GM18909 (cell line): ENCODE data around the gene ALLC.

Source experiments
- ATAC-seq: cut with Tn5 transposase; IDR thresholded peaks from one replicate; pipeline ENCODE4 v1.9.1; 2021; ENCODE audit warnings: mild to moderate bottlenecking; ENCODE audit not compliant: unreplicated experiment, poor library complexity

Gene ALLC

GRCh38 chr2:3672861-3673678 is 15.1 kb downstream of the ALLC start:
- ATAC-seq, result no peak

DNA sequence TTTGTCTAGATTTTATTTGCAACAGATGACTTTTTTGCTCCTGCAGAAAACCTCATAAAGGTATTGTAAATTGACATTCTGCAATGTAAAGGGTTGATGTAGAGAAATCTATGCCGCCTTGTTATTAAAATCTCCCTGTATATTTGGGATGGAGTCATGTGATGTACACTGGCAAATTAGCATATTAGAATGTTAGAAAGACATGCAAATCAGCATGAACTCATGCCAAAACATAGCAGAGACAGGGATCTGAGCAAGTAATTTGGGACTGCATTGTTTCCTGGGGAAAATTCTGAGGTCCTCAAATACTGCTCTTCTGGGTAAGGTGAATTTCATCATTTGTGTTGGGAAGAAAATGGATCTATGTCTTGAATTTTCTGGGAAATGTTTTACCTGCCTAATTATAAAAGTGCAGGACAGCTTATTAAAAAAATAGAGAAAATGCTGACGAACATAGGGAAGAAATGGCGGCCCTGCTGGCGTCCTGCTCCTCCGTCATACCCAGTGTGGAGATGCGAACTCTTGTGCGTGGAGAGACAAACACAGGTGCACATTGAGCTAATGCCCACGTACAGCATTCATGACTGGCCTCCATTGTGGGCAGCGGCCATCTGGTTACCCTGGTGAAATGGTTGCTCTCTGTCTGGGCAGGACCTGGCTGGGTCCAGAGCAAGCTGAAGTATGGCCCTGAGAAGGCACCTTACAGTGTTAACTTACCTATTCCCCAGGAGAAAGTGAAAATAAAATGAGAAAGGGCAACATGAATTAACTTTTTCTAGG is 16.3 kb downstream of the ALLC start:
- no peak for ATAC-seq

GRCh38 chr2:3675687-3676086 is 17.7 kb downstream of the ALLC start:
- ATAC-seq, result no peak

DNA sequence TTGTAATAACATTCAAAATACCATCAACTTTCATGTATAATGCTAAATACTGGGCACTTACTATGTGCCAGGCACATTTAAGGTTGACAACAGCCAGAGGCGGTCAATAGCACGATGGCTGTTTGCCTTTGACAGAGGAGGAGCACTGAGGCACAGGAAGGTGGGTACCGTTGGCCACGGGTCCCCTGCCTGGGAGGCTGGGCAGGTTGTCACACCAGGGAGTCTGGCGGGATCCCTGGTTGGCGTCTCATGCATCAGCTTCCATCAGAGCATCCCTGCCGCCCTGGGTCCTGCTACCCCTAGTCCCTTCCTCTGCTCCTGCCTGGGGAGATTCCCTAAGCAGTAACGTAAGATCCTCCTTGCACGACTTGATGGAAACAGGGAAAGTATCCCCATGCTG is 19.4 kb downstream of the ALLC start:
- ATAC-seq, result no peak

- no peak for ATAC-seq
Measured at GRCh38 chr2:3678212-3678611, 20.2 kb downstream of the ALLC start.

DNA sequence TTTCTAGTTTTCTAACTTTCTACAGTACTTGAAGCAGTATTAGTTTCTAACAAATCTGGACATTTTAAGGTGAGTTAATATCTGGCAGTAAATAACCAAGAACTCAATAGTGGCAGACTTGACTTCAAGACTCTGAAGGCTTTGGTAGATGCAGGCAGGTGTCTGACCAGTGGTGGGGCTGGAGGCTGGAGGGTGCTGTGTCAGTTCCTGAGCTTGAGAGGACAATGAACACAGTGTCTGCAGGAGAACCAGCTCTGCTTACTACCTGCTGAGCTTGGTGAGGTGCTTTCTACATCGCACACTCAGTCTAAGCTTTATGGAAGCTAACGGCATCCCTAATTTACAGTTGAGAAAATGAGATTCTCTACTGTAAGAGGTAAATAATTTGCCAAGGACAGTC is 21.2 kb downstream of the ALLC start:
- ATAC-seq, result no peak

DNA sequence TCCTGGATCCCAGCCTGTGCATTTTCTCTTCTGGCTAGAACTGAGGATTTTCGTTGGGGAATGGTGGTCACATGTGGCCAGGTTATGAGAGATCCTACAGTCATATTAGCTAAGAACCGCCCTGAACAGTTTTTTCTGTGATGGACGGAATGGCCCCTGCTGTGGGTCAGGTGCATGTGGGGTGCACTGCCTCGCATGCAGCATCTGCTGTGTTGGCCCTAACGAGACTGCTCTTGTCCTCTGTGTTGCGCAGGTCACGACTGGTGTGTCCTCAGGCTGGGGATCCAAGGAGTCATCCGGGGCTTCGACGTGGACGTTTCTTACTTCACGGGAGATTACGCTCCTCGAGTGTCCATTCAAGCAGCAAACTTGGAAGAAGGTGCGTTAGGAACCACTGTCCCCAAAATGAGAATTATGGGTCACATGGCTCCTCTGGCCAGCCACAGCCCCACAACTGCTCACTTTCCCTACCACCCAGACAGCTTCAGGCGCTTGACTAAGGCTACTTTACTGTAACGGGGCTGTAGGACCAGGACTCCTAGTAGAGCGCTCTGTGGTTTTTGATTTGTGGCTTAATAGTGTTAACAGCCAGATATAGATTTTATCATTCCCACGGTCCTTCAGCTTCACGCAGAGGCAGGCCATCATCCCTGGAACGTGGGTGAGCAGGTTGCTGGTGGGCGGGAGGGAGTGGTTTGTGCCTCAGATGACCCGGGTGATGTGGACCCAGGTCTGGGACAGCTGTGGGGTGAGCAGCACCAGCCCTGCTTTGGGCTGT is 21.8 kb downstream of the ALLC start:
- no peak for ATAC-seq

GRCh38 chr2:3680548-3681345 is 22.7 kb downstream of the ALLC start:
- no peak for ATAC-seq

DNA sequence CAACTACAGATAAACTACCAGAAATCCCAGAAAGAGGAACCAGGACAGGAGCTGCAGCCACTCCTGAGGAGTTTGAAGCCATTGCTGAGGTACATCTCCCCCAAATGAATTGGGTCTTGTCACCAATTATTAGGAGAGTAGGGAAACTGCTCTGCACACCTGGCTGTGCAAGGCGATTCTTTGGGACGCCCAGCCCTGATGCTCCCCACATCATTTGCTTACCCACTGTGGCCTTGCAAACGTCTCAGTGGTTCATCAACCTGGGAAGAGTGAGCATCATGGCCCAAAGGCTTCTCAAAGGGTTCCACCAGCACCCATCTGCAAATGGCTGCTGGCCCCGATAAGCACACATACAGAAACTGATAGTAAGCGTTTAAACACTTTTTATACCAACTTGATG is 23.6 kb downstream of the ALLC start:
- no peak for ATAC-seq

- ATAC-seq, result no peak
Measured at GRCh38 chr2:3682811-3683210, 24.8 kb downstream of the ALLC start.

GRCh38 chr2:3683748-3684454 is 25.9 kb downstream of the ALLC start:
- ATAC-seq, result no peak

DNA sequence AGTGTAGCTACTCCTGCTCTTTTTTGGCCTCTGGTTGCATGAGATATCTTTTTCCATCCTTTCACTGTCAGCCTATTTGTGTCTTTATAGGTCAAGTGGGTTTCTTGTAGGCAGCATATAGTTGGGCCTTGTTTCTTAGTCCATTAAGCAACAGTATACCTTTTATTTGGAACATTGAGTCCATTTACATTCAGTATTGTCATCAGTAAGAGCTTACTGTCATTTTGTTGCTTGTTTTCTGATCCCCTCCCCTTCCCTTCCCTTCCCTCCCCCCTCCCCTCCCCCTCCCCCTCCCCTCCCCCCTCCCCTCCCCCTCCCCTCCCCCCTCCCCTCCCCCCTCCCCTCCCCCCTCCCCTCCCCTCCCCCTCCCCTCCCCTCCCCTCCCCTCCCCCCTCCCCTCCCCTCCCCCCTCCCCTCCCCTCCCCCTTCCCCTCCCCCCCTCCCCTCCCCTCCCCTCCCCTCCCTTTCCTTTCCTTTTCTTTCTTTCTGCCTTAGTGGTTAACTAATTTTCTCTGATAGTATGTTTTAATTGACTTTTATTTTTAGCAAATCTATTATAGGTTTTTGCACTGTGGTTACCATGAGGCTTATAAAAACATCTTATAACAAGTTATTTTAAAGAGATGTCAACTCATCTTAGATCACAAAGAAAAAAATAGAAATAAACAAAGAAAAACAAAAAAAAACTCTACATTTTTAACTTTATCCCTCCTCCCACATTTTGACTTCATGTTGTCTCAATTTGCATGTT is 32.2 kb downstream of the ALLC start:
- no peak for ATAC-seq

GRCh38 chr2:3692375-3692774 is 34.4 kb downstream of the ALLC start:
- ATAC-seq, result no peak

DNA sequence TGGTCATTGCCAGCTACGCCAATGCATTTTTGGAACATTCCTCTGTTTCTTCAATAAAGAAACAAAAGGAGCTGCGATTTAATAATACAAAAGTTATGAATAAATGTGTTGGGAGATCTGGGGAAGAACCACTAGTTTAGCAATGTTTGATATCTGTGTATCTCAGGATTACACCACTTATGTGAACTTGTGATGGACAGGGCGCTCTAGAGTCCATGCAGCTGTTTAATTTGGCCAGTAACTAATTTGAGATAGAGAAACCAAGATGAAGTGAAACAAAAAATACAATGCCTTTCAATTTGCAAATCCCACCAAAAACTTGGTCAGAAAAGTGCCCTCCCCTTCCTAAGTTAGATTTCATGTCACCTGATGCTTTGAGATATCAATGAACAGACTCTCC is 38.5 kb downstream of the ALLC start:
- no peak for ATAC-seq

DNA sequence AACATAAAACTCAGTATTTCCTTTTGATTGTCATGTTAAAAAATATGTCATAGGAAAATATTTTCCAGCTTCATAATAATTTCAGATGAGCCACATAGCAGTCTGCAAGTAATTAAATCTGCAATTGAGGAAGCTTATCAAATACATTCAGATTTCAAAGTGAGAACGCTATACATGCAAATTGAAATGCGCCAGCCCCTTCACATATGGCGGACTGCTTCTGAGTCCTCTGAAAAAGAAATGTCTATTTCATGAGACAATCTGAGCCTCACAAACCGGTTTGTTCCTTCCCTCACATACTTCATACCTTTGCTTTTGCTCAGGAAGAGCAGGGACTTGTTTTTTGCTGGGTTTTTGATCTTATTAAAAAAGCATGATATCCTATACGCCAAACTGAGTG is 43.1 kb downstream of the ALLC start:
- ATAC-seq, result no peak

DNA sequence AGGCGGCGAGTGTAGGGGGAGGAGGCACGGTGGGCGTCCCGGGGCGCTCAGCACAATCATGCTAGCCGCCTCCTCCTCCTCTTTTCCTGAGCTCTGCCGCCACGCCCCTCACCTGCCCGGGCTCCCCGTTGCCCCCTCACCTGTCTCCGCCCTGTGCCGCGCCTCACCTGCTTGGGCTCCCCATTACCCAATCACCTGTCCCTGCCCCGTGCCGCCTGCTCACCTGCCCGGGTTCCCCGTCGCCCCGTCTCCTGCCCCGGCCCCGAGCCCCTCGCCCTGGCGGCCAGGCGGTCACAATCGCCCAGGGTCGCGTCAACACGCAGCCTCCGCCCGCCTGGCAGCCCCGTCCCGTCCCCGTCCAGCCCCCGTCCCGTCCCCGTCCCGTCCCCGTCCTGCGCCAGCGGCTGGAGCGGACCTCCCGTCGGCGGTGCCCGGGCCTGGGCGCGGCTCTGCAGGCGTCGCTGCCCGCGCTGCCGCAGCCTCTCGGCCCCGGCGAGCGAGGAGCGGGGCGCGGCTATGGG is 45.3 kb downstream of the ALLC start, which contains the start of gene DCDC2C:
DCDC2C (plus strand) TSS at position 340 of the 521 bp plus-strand sequence; CDS start at position 517, 177 bp downstream.
- ATAC-seq, result no peak

DNA sequence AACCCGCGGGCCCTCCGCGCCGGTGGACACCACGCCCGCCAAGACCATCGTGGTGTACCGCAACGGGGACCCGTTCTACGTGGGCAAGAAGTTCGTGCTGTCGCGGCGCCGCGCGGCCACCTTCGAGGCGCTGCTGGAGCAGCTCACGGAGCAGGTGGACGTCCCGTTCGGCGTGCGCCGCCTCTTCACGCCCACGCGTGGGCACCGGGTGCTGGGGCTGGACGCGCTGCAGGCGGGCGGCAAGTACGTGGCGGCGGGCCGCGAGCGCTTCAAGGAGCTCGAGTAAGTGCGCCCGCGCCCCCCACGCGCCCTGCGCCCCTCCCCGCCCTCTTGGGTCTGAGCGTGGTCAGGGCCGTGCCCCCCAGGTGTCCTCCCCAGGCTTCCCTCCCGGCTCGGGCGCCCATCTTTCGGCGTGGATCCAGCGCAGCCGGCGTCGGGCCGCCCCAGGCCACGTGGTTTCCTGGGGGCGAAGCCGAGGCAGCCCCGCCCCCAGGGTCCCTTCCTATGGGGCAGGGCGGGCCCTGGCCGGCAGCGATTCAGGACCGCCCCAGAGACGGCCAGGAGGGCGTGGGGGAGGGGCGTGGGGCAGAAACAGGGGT is 45.9 kb downstream of the ALLC start:
- ATAC-seq, result no peak

- ATAC-seq, result no peak
Measured at GRCh38 chr2:3704692-3705091, 46.7 kb downstream of the ALLC start.
